GM10248 (cell line): ENCODE measurements around the gene NOTCH1.

Source experiments
- CTCF ChIA-PET: fragments of 300-600 bp; sonication (Branson Sonifier 250); formaldehyde crosslinking; extraction: SDS; loops from one replicate; lab custom pipeline; 2021; ENCODE audit warnings: antibody characterized with exemption; lab: Yijun Ruan, JAX
- POLR2A ChIA-PET: fragments of 350-650 bp; sonication (Branson Sonifier 250); formaldehyde crosslinking; extraction: SDS; loops from one replicate; lab custom pipeline; 2020; ENCODE audit warnings: antibody characterized with exemption; lab: Yijun Ruan, JAX
- DNase-seq: peaks from one replicate; pipeline ENCODE4 v3.0.0; 2012; ENCODE audit errors: extremely low spot score
- TF ChIP-seq, protein P1 (sequence below): IDR thresholded peaks from 2 replicates; pipeline ENCODE4 v1.5.1; 2012; ENCODE audit warnings: mild to moderate bottlenecking, low read depth; ENCODE audit errors: extremely low read depth, missing control alignments, control extremely low read depth

NOTCH1 gene

GRCh38 chr9:136499071-136499934 lies 46.5 kb downstream of the NOTCH1 start:
- POLR2A ChIA-PET, result no interaction called here
- CTCF ChIA-PET, result interaction anchor here (1.0 to 1.1 kb wide), 2 partner anchors 13 to 14 kb away, joined by 3 read pairs; no protein-coding TSS in a partner anchor
- TF ChIP-seq, protein P1, sequence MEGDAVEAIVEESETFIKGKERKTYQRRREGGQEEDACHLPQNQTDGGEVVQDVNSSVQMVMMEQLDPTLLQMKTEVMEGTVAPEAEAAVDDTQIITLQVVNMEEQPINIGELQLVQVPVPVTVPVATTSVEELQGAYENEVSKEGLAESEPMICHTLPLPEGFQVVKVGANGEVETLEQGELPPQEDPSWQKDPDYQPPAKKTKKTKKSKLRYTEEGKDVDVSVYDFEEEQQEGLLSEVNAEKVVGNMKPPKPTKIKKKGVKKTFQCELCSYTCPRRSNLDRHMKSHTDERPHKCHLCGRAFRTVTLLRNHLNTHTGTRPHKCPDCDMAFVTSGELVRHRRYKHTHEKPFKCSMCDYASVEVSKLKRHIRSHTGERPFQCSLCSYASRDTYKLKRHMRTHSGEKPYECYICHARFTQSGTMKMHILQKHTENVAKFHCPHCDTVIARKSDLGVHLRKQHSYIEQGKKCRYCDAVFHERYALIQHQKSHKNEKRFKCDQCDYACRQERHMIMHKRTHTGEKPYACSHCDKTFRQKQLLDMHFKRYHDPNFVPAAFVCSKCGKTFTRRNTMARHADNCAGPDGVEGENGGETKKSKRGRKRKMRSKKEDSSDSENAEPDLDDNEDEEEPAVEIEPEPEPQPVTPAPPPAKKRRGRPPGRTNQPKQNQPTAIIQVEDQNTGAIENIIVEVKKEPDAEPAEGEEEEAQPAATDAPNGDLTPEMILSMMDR, result no peak
- DNase-seq, result no peak

DNA sequence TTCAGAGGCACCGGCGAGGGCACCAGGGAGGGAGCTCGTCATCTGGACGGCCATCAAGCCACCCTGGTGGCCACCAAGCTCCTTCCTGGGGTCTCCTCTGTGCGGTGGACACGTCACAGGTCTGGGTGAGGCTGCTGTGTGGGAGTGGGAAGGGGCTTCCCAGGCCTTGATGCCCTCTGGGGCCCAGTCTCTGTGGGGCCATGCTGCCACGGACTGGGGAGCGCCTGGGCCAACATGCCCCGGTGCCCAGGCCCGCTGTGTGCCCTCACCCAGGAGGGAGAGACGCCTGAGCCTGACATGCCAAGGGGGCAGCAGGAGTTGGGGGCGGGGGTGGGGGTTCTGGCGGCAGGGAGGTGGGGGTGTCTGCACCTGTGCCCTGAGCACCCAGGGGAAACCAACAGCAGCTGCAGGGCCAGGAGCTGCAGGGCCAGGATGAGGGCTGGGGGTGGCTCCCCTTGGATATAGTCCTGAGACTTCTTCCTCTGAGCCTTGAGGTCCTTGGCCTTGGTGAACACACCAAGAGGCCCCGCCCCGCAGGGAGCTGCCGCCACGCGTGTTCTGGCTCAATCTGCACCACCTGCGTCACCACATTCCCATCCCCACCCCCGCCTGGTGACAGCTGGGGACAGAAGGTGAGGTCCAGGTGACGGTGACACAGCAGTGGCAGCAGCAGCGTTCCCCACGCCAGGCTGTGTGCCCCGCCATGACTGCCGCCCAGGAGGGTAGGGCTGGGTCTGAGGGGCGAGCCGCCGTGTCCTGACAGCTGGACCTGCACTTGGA lies 47.7 kb downstream of the NOTCH1 start:
- ChIA-PET POLR2A (no interaction called here), CTCF (interaction anchor here (1.1 to 2.0 kb wide), 3 partner anchors 10 to 13 kb away, joined by 3 to 7 read pairs (median 4); no protein-coding TSS in a partner anchor)
- DNase-seq, result no peak
- TF ChIP-seq, protein P1, result no peak

DNA sequence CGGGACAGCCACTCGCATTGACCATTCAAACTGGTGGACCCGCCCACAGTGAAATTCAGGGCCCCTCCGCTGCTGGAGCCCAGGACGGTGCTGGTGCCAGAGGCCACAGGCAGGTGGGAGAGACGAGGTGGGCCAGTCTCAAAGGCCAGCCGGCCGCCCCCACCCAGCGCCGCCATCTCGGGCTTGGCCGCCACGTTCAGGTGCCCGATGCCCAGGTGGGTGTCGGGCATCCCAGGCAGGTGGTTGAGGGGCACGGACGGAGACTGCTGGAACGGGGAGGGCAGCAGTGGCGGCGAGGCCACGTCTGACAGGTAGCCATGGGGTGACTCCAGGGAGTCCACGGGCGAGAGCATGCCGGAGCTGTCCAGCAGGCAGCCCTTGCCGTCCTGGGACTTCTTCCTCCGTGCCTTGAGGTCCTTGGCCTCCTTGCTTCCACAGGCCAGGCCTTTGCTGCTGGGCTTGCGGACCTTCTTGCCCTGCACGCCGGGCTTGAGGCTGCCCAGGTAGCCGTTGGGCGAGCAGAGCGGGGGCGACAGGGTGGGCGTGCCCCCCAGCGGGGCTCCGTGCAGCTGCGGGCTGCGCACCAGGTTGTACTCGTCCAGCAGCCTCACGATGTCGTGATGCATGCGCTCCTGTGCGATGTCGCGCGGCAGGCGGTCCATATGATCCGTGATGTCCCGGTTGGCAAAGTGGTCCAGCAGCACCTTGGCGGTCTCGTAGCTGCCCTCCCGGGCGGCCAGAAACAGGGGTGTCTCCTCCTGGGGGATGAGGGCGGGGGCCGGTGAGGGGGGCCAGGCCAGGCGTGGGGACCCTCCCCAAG lies 48.8 kb downstream of the NOTCH1 start:
- DNase-seq, result no peak
- CTCF ChIA-PET, result interaction anchor here (1.0 to 2.0 kb wide), 2 partner anchors 9 to 10 kb away, joined by 3 to 7 read pairs; no protein-coding TSS in a partner anchor
- TF ChIP-seq, protein P1, result no peak
- POLR2A ChIA-PET, result no interaction called here

GRCh38 chr9:136496181-136496580 lies 49.7 kb downstream of the NOTCH1 start:
- ChIA-PET CTCF (interaction anchor here (0.6 to 2.1 kb wide), 3 partner anchors 9 to 133 kb away, joined by 3 to 7 read pairs (median 3); no protein-coding TSS in a partner anchor), POLR2A (no interaction called here)
- TF ChIP-seq, protein P1, result no peak
- no peak for DNase-seq

DNA sequence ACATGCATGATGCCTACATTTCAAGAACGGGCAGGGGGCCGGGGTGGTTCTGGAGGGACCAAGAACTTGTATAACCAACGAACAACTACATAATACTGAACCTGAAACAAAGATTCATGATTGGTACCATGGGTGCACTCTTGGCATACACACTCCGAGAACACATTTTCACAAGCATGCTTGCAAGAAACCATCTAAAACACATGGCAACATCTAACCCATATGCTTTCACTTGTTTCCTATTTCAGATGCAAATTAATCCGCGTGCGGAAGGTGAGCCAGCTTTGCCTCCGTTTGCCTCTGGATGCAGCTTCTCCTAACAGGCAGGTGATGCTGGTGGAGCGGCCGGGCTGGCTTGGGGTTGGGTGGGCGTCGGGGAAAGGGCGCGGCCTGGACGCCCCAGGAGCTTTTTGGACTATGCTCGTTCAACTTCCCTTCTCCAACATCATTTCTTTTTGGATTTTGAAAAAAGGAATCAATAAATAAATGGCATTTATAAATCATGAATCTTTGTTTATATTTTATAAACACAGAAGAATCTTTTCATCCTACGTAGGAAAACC lies 50.5 kb downstream of the NOTCH1 start:
- TF ChIP-seq, protein P1, result no peak
- CTCF ChIA-PET, result interaction anchor here (2.1 kb wide), 1 partner anchor 134 kb away, joined by 7 read pairs; no protein-coding TSS in a partner anchor
- no peak for DNase-seq
- POLR2A ChIA-PET, result no interaction called here
